Neuronal stem cell (in vitro differentiated cells): ENCODE measurements around the gene OSTF1.

ENCODE experiments used
- DNase-seq: peaks from one replicate; pipeline ENCODE4 v3.0.0-alpha.2; 2013; ENCODE audit warnings: low spot score
- H2AFZ ChIP-seq: one replicate; pipeline ENCODE4 v1.6.1; 2013; ENCODE audit warnings: mild to moderate bottlenecking, low read length, inconsistent platforms
- H2AK5ac ChIP-seq: 2 replicates; pipeline ENCODE4 v1.6.1; 2013; ENCODE audit warnings: low read depth, mild to moderate bottlenecking, inconsistent platforms, low read length, moderate library complexity, mixed read lengths
- H2BK120ac ChIP-seq: 2 replicates; pipeline ENCODE4 v1.6.1; 2013; ENCODE audit warnings: low read depth, mild to moderate bottlenecking, inconsistent platforms, low read length, moderate library complexity, mixed read lengths
- H2BK12ac ChIP-seq: one replicate; pipeline ENCODE4 v1.6.1; 2013; ENCODE audit warnings: low read length, inconsistent platforms
- H2BK15ac ChIP-seq: 2 replicates; pipeline ENCODE4 v1.6.1; 2013; ENCODE audit warnings: mild to moderate bottlenecking, low read length, inconsistent platforms, mixed read lengths
- H2BK5ac ChIP-seq: one replicate; pipeline ENCODE4 v1.6.1; 2013; ENCODE audit warnings: inconsistent platforms, mild to moderate bottlenecking, low read length, moderate library complexity
- H3K14ac ChIP-seq: one replicate; pipeline ENCODE4 v1.6.1; 2013; ENCODE audit warnings: low read length, inconsistent platforms
- H3K18ac ChIP-seq: 2 replicates; pipeline ENCODE4 v1.6.1; 2013; ENCODE audit warnings: low read length, inconsistent platforms
- H3K23ac ChIP-seq: 2 replicates; pipeline ENCODE4 v1.6.1; 2013; ENCODE audit warnings: low read depth, mild to moderate bottlenecking, mixed read lengths, low read length, inconsistent platforms; ENCODE audit not compliant: poor library complexity
- H3K27ac ChIP-seq: replicated peaks from 3 replicates; pipeline ENCODE4 v1.5.1; 2013; ENCODE audit warnings: low read length, inconsistent platforms
- H3K27me3 ChIP-seq, 3 experiments: 2 replicates each; pipeline ENCODE4 v1.6.1; 2013; ENCODE audit warnings: low read length in 3 of 3, mild to moderate bottlenecking in 2 of 3, inconsistent platforms in 1 of 3, low read depth in 1 of 3, mixed read lengths in 1 of 3, moderate library complexity in 1 of 3; ENCODE audit not compliant: control insufficient read depth in 3 of 3, insufficient read depth in 3 of 3
- H3K36me3 ChIP-seq, 2 donors: replicated peaks in 1 of 2; 2 replicates each; pipeline ENCODE4 v1.6.1; 2013; ENCODE audit warnings: low read length in 2 of 2; ENCODE audit not compliant: control insufficient read depth in 2 of 2, insufficient read depth in 2 of 2
- H3K4ac ChIP-seq: 2 replicates; pipeline ENCODE4 v1.6.1; 2013; ENCODE audit warnings: inconsistent platforms, mild to moderate bottlenecking, low read length, moderate library complexity
- H3K4me1 ChIP-seq, 2 donors: 1 replicate in 1 of 2; 2 replicates in 1 of 2; pipeline ENCODE4 v1.6.1; 2013; ENCODE audit warnings: low read length in 2 of 2, low read depth in 1 of 2; ENCODE audit not compliant: control insufficient read depth in 2 of 2, insufficient read depth in 1 of 2
- H3K4me2 ChIP-seq: one replicate; pipeline ENCODE4 v1.6.1; 2013; ENCODE audit warnings: mild to moderate bottlenecking, low read length, inconsistent platforms; ENCODE audit not compliant: insufficient read depth, poor library complexity, severe bottlenecking
- H3K4me3 ChIP-seq, 2 donors: 2 replicates each; pipeline ENCODE4 v1.5.1; 2013; ENCODE audit warnings: low read length in 2 of 2, mild to moderate bottlenecking in 2 of 2, inconsistent platforms in 1 of 2, moderate library complexity in 1 of 2
- H3K79me1 ChIP-seq: one replicate; pipeline ENCODE4 v1.6.1; 2013; ENCODE audit warnings: low read depth, mild to moderate bottlenecking, inconsistent platforms, low read length, moderate library complexity
- H3K9ac ChIP-seq: one replicate; pipeline ENCODE4 v1.6.1; 2013; ENCODE audit warnings: mild to moderate bottlenecking, low read depth, low read length, inconsistent platforms; ENCODE audit not compliant: poor library complexity
- H3K9me3 ChIP-seq, 2 donors: replicated peaks in 1 of 2; 2 replicates each; pipeline versions ENCODE3 to v1.6.1; 2013; ENCODE audit warnings: low read length in 2 of 2, mild to moderate bottlenecking in 2 of 2, inconsistent platforms in 1 of 2, low read depth in 1 of 2, mixed read lengths in 1 of 2, moderate library complexity in 1 of 2; ENCODE audit not compliant: control insufficient read depth in 2 of 2, insufficient read depth in 1 of 2
- H4K8ac ChIP-seq: one replicate; pipeline ENCODE4 v1.6.1; 2013; ENCODE audit warnings: low read depth, mild to moderate bottlenecking, inconsistent platforms, low read length, moderate library complexity
- H4K91ac ChIP-seq: one replicate; pipeline ENCODE4 v1.6.1; 2013; ENCODE audit warnings: low read length, low read depth, mild to moderate bottlenecking, inconsistent platforms; ENCODE audit not compliant: poor library complexity
- WGBS, 2 donors: extraction: QIAGEN DNeasy Blood & Tissue Kit; methylation state at CpG; one replicate each; pipeline ENCODE4 v1.1.7; 2013; ENCODE audit warnings: missing lambda C conversion rate in 2 of 2, mixed read lengths in 1 of 2; ENCODE audit not compliant: insufficient read length in 2 of 2, insufficient replicate concordance in 1 of 2; ENCODE audit errors: extremely low coverage in 2 of 2; 5-methylcytosine and 5-hydroxymethylcytosine counted together

Gene OSTF1

DNA sequence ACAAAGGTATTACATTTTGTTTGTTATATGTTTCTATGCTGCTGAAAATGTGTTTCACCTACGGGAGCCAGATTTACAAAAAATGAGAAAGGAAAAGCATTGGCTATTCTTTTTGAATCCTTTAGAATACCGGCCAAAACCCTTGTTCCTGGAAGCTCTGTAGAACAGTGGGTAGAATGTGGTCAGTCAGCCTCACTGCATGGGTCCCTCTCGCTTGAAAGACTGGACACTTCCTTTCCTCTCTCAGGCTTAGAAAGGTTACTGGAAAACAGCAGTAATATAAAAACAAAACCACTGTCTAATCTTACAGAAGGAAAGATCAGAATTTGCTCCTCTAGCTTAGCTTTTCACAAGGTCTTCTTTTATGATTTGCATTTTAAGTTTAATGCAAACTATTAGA is 45.1 kb downstream of the OSTF1 start:
- DNase-seq, result no peak
- H2BK12ac ChIP-seq, result no peak overlapping the region
- H3K14ac ChIP-seq, result no peak overlapping the region
- H3K27ac ChIP-seq, result no peak overlapping the region
- no peak overlapping the region for H2BK5ac ChIP-seq
- H2BK120ac ChIP-seq, result no peak overlapping the region
- H3K9ac ChIP-seq, result no peak overlapping the region
- no peak overlapping the region for H3K4me2 ChIP-seq
- H3K36me3 ChIP-seq, result no peaks in the 10 kb centered on the region
- no peak overlapping the region for H4K8ac ChIP-seq
- no peak overlapping the region for H2BK15ac ChIP-seq
- H3K4me1 ChIP-seq, result peaks cover 3 to 16% of the 10 kb centered on the region in 2 donors
- H3K4ac ChIP-seq, result no peak overlapping the region
- no peak overlapping the region for H4K91ac ChIP-seq
- no peak overlapping the region for H3K23ac ChIP-seq
- WGBS, 2 donors, result no CpG with 5 or more reads among the region's 3 CpGs
- no peak overlapping the region for H3K18ac ChIP-seq
- no peaks in the 10 kb centered on the region for H3K9me3 ChIP-seq
- peak overlapping the region; percentile 78 for H2AFZ ChIP-seq
- H3K27me3 ChIP-seq, result no peaks in the 10 kb centered on the region
- no peak overlapping the region for H3K4me3 ChIP-seq
- no peaks in the 10 kb centered on the region for H3K79me1 ChIP-seq
- no peak overlapping the region for H2AK5ac ChIP-seq

DNA sequence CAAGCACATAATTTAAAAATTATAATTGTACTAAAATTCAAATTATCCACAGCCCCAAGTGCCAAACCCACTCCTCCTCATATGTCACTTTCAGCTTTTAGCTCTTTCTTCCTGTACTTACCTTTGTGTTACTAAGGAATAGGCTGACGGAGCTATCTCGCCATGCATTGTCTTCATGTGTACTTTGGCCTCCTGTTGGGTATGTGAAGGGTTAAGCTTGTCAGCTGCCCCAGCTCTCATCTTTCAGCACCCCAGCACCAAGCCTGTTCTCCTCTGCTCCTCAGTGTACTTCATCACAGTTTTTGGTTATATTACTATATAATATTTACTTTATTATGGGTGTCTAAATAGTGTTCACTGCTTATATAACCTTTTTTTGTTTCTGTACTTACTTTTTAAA is 46.2 kb downstream of the OSTF1 start:
- Histone ChIP-seq H3K4me2 (no peak overlapping the region), H3K4me3 (no peak overlapping the region), H3K79me1 (no peaks in the 10 kb centered on the region), H2AFZ (no peak overlapping the region), H3K27ac (no peak overlapping the region), H3K9ac (no peak overlapping the region), H4K8ac (no peak overlapping the region), H3K18ac (no peak overlapping the region), H3K4ac (no peak overlapping the region), H3K9me3 (no peaks in the 10 kb centered on the region), H2BK12ac (no peak overlapping the region), H2BK120ac (no peak overlapping the region), H3K14ac (no peak overlapping the region), H3K4me1 (peaks cover 3 to 16% of the 10 kb centered on the region in 2 donors), H2AK5ac (no peak overlapping the region), H3K36me3 (no peaks in the 10 kb centered on the region), H3K23ac (no peak overlapping the region), H2BK15ac (no peak overlapping the region), H2BK5ac (no peak overlapping the region), H4K91ac (no peak overlapping the region), H3K27me3 (no peaks in the 10 kb centered on the region)
- no CpG with 5 or more reads among the region's 2 CpGs for WGBS, 2 donors
- no peak for DNase-seq

DNA sequence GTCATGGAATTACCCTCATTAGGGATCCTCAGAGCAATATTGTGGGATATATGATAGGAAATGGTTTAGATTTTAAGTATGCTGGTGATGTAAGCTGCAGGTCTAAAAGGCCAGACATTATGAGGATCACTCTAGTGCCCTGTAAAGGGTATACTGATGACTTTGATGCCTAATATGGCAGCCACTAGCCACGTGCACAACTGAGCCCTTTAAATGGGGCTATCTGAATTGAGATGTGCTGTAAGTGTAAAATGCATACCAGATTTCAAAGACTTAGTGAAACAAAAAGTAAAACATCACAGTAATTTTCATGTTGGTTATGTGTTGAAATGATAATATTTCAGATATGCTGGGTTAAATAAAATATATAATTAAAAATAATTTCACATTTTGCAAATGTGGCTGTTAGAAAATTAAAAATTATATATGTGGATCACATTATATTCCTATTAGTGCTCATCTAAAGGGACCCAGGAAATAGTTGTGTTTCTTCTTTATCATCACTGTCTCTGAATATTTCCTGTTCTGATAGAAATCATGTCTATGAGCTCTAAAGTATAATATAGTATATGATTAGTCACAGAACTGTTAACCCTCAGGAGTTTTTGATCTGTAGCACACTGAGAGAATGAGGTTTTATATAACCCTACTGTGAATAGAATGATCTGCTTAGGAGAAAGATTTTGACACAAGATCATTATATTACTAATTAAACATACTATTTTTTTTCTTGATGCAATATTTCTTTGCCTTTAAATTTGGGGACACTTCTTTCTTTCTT is 50.1 kb downstream of the OSTF1 start:
- H2BK15ac ChIP-seq, result no peak overlapping the region
- H2BK120ac ChIP-seq, result no peak overlapping the region
- no peak overlapping the region for H3K4ac ChIP-seq
- H2AFZ ChIP-seq, result no peak overlapping the region
- no peaks in the 10 kb centered on the region for H3K9me3 ChIP-seq
- H3K18ac ChIP-seq, result no peak overlapping the region
- no peak overlapping the region for H3K14ac ChIP-seq
- H3K9ac ChIP-seq, result no peak overlapping the region
- no peaks in the 10 kb centered on the region for H3K36me3 ChIP-seq
- peaks cover 2 to 6% of the 10 kb centered on the region in 2 donors for H3K4me1 ChIP-seq
- no peak overlapping the region for H2BK5ac ChIP-seq
- no peak overlapping the region for H4K91ac ChIP-seq
- no peak overlapping the region for H3K4me3 ChIP-seq
- H2BK12ac ChIP-seq, result no peak overlapping the region
- no peak for DNase-seq
- no peak overlapping the region for H2AK5ac ChIP-seq
- no peaks in the 10 kb centered on the region for H3K27me3 ChIP-seq
- no peak overlapping the region for H3K27ac ChIP-seq
- no peak overlapping the region for H4K8ac ChIP-seq
- H3K79me1 ChIP-seq, result no peaks in the 10 kb centered on the region
- H3K23ac ChIP-seq, result no peak overlapping the region
- WGBS, 2 donors, result no CpG with 5 or more reads among the region's 1 CpG
- no peak overlapping the region for H3K4me2 ChIP-seq

DNA sequence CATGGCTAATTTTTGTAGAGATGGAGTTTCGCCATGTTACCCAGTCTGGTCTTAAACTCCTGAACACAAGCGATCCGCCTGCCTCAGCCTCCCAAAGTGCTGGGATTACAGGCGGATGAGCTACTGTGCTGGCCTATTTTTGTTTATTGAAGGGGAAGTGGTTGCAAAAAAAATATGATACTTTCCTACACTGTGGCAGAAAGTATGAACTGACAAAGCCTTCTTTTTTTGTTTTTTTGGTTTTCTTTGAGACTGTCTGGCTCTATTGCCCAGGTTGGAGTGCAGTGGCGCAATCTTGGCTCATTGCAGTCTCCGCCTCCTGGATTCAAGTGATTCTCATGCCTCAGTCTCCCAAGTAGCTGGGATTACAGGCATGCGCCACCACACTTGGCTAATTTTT is 50.9 kb downstream of the OSTF1 start:
- Histone ChIP-seq H3K27me3 (no peaks in the 10 kb centered on the region), H3K14ac (no peak overlapping the region), H3K79me1 (no peaks in the 10 kb centered on the region), H2BK15ac (no peak overlapping the region), H4K8ac (no peak overlapping the region), H4K91ac (no peak overlapping the region), H3K4me1 (peaks cover 2 to 3% of the 10 kb centered on the region in 2 donors), H3K18ac (no peak overlapping the region), H2BK5ac (no peak overlapping the region), H3K36me3 (no peaks in the 10 kb centered on the region), H3K27ac (no peak overlapping the region), H2BK12ac (no peak overlapping the region), H3K9ac (no peak overlapping the region), H3K4ac (no peak overlapping the region), H3K23ac (no peak overlapping the region), H3K4me2 (no peak overlapping the region), H2BK120ac (no peak overlapping the region), H2AFZ (no peak overlapping the region), H3K9me3 (no peaks in the 10 kb centered on the region), H2AK5ac (no peak overlapping the region), H3K4me3 (no peak overlapping the region)
- DNase-seq, result no peak
- WGBS, 2 donors, result no CpG with 5 or more reads among the region's 7 CpGs
